Measurements from ENCODE around the gene MAEA. TPM values are rescaled to one million over a fixed set of nuclear protein-coding genes. Genes with fewer than 3 reads are reported as not detected.

MAEA gene
- total and polyA plus RNA-seq, 4 donors = 20.9 to 33.9 (median 29.8) TPM

- TF ChIP-seq YY1 (IDR thresholded peaks at IDR 0.05) (no peak), RXRA (IDR thresholded peaks at IDR 0.05) (peak; percentile 33)
- Histone ChIP-seq H3K36me3 (ENCODE audit: control insufficient read depth in 4 of 4, insufficient read depth in 3 of 4, low read depth in 1 of 4, low read length in 3 of 4) (peaks cover 0 to 4% (median 0%) of the 10 kb centered on the region in 4 donors), H3K9me3 (ENCODE audit: control insufficient read depth in 4 of 4, low read length in 3 of 4) (peaks cover 0 to 2% (median 0%) of the 10 kb centered on the region in 4 donors), H3K27me3 (ENCODE audit: control insufficient read depth in 4 of 4, insufficient read depth in 4 of 4, low read length in 3 of 4) (no peaks in the 10 kb centered on the region), H3K9ac (ENCODE audit: low read depth in 1 of 2, low read length in 2 of 2) (no peak overlapping the region), H3K4me3 (ENCODE audit: low read depth in 1 of 3, low read length in 3 of 3) (no peak overlapping the region), H3K27ac (ENCODE audit: low read depth in 1 of 2, low read length in 2 of 2) (peak overlapping the region; percentile 87 to 97), H3K4me1 (ENCODE audit: control insufficient read depth in 4 of 4, insufficient read depth in 4 of 4, low read length in 3 of 4) (peaks cover 41 to 79% (median 70%) of the 10 kb centered on the region in 4 donors)
- whole genome bisulfite sequencing = 61% methylated on average over 24 of the region's 24 CpGs
- DNase-seq (ENCODE audit: low spot score) = no peak
Measured at GRCh38 chr4:1246111-1246881, 43.4 kb upstream of the MAEA start.

- H3K9me3 ChIP-seq (ENCODE audit: control insufficient read depth in 4 of 4, low read length in 3 of 4) = peaks cover 0 to 3% (median 0%) of the 10 kb centered on the region in 4 donors
- peaks cover 0 to 9% (median 0%) of the 10 kb centered on the region in 4 donors for H3K36me3 ChIP-seq (ENCODE audit: control insufficient read depth in 4 of 4, insufficient read depth in 3 of 4, low read depth in 1 of 4, low read length in 3 of 4)
- H3K9ac ChIP-seq (ENCODE audit: low read depth in 1 of 2, low read length in 2 of 2) = peak overlapping the region; percentile 42 to 78
- H3K27me3 ChIP-seq (ENCODE audit: control insufficient read depth in 4 of 4, insufficient read depth in 4 of 4, low read length in 3 of 4) = no peaks in the 10 kb centered on the region
- 9% methylated on average over 48 of the region's 48 CpGs for WGBS
- no peak for DNase-seq (ENCODE audit: low spot score)
- TF ChIP-seq RXRA (IDR thresholded peaks at IDR 0.05) (no peak), MAX (IDR thresholded peaks at IDR 0.05) (no peak), JUND (IDR thresholded peaks at IDR 0.05) (no peak)
- peak overlapping the region; percentile 64 to 90 (median 89) for H3K4me3 ChIP-seq (ENCODE audit: low read depth in 1 of 3, low read length in 3 of 3)
- peaks cover 33 to 70% (median 62%) of the 10 kb centered on the region in 4 donors for H3K4me1 ChIP-seq (ENCODE audit: control insufficient read depth in 4 of 4, insufficient read depth in 4 of 4, low read length in 3 of 4)
- H3K27ac ChIP-seq (ENCODE audit: low read depth in 1 of 2, low read length in 2 of 2) = peak overlapping the region; percentile 87 to 97
Measured at GRCh38 chr4:1246901-1247863, 42.5 kb upstream of the MAEA start.

DNA sequence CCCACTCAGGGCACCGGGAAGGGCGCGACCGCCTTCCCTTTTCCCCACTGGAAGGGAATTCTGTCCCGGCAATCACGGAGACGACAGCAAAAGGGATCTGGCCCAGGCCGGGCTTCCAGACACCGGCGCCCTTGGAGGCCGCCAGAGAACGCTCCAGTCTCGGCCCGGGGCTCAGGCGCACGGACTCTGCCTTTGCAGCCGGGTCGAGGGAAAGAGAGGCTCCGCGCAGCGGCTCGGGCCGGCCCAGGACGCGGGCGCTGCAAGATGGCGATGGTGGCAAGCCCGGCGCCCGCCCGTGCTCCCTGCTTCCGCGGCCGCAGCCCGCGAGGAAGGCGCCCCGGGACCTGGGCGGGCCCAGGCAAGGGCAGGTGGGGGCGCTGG is 41.8 kb upstream of the MAEA start:
- Histone ChIP-seq H3K9me3 (ENCODE audit: control insufficient read depth in 4 of 4, low read length in 3 of 4) (peaks cover 0 to 3% (median 0%) of the 10 kb centered on the region in 4 donors), H3K9ac (ENCODE audit: low read depth in 1 of 2, low read length in 2 of 2) (peak overlapping the region; percentile 42 to 78), H3K36me3 (ENCODE audit: control insufficient read depth in 4 of 4, insufficient read depth in 3 of 4, low read depth in 1 of 4, low read length in 3 of 4) (peaks cover 0 to 9% (median 0%) of the 10 kb centered on the region in 4 donors), H3K27ac (ENCODE audit: low read depth in 1 of 2, low read length in 2 of 2) (peak overlapping the region; percentile 87 to 97), H3K27me3 (ENCODE audit: control insufficient read depth in 4 of 4, insufficient read depth in 4 of 4, low read length in 3 of 4) (no peaks in the 10 kb centered on the region), H3K4me3 (ENCODE audit: low read depth in 1 of 3, low read length in 3 of 3) (peak overlapping the region; percentile 64 to 90 (median 89)), H3K4me1 (ENCODE audit: control insufficient read depth in 4 of 4, insufficient read depth in 4 of 4, low read length in 3 of 4) (peaks cover 28 to 64% (median 55%) of the 10 kb centered on the region in 4 donors)
- no peak for DNase-seq (ENCODE audit: low spot score)
- under 1% methylated on average over 40 of the region's 40 CpGs for WGBS
- no peak for TF ChIP-seq FOXA2 (IDR thresholded peaks at IDR 0.05)
- peak; percentile 40 for TF ChIP-seq YY1 (IDR thresholded peaks at IDR 0.05)

GRCh38 chr4:1248245-1249147 is 41.2 kb upstream of the MAEA start, which contains the start of gene CTBP1:
Gene CTBP1 (minus strand): TSS chr4:1249130. CDS start chr4:1241331, 7,799 bp downstream.
- Histone ChIP-seq H3K9ac (ENCODE audit: low read depth in 1 of 2, low read length in 2 of 2) (peak within 1 kb of the TSS; percentile 42 to 79), H3K36me3 (ENCODE audit: control insufficient read depth in 4 of 4, insufficient read depth in 3 of 4, low read depth in 1 of 4, low read length in 3 of 4) (peaks cover 0 to 9% (median 2%) of the 10 kb centered on the region in 4 donors), H3K4me1 (ENCODE audit: control insufficient read depth in 4 of 4, insufficient read depth in 4 of 4, low read length in 3 of 4) (peaks cover 21 to 57% (median 48%) of the 10 kb centered on the region in 4 donors), H3K27ac (ENCODE audit: low read depth in 1 of 2, low read length in 2 of 2) (peak within 1 kb of the TSS; percentile 94 to 97), H3K27me3 (ENCODE audit: control insufficient read depth in 4 of 4, insufficient read depth in 4 of 4, low read length in 3 of 4) (no peaks in the 10 kb centered on the region), H3K4me3 (ENCODE audit: low read depth in 1 of 3, low read length in 3 of 3) (peak within 1 kb of the TSS; percentile 64 to 90 (median 89)), H3K9me3 (ENCODE audit: control insufficient read depth in 4 of 4, low read length in 3 of 4) (peaks cover 0 to 7% (median 0%) of the 10 kb centered on the region in 4 donors)
- peak; percentile 84 for DNase-seq (ENCODE audit: low spot score)
- under 1% methylated on average over 163 of the region's 163 CpGs for WGBS
- TF ChIP-seq ZBTB33 (IDR thresholded peaks at IDR 0.05) (no peak), MAX (IDR thresholded peaks at IDR 0.05) (no peak), HNF4G (IDR thresholded peaks at IDR 0.05) (no peak), HNF4A (conservative IDR thresholded peaks at IDR 0.05) (no peak), CTCF (IDR thresholded peaks at IDR 0.05; ENCODE audit: low read depth, low read length, missing input control) (no peak), TAF1 (conservative IDR thresholded peaks at IDR 0.05) (no peak), FOXA2 (IDR thresholded peaks at IDR 0.05) (no peak), SP1 (IDR thresholded peaks at IDR 0.05) (no peak), RAD21 (IDR thresholded peaks at IDR 0.05) (no peak)
- TF ChIP-seq, protein P1, sequence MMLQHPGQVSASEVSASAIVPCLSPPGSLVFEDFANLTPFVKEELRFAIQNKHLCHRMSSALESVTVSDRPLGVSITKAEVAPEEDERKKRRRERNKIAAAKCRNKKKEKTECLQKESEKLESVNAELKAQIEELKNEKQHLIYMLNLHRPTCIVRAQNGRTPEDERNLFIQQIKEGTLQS (IDR thresholded peaks at IDR 0.05) = no peak

All from liver (tissue), 9 donors.